MM.1S (cell line): ENCODE data around the gene DCTN5.
A peak's percentile ranks its signal among the peaks of the same experiment; 100 is the strongest.

Experiments used
- DNase-seq: peaks from one replicate; pipeline ENCODE4 v3.0.0-alpha.2; 2015
- H2AFZ ChIP-seq: fragments of 300-600 bp; sonication (generic); 2 replicates; pipeline ENCODE4 v1.6.0; 2016; ENCODE audit warnings: antibody characterized with exemption, low read length
- H3F3A ChIP-seq: fragments of 300-600 bp; sonication (generic); 2 replicates; pipeline ENCODE4 v1.6.1; 2016; ENCODE audit warnings: mild to moderate bottlenecking, antibody characterized with exemption, low read length, moderate library complexity, mixed read lengths; ENCODE audit not compliant: insufficient read depth
- H3K27ac ChIP-seq: fragments of 300-600 bp; sonication (generic); 2 replicates; pipeline ENCODE4 v1.5.1; 2016; ENCODE audit warnings: mild to moderate bottlenecking, low read length
- H3K27me3 ChIP-seq: fragments of 300-600 bp; sonication (generic); replicated peaks from 2 replicates; pipeline ENCODE4 v1.6.0; 2016; ENCODE audit warnings: low read length; ENCODE audit not compliant: insufficient read depth
- H3K36me3 ChIP-seq: fragments of 300-600 bp; sonication (generic); replicated peaks from 2 replicates; pipeline ENCODE4 v1.6.1; 2016; ENCODE audit warnings: mild to moderate bottlenecking, low read length, mixed read lengths; ENCODE audit not compliant: insufficient read depth
- H3K4me1 ChIP-seq: fragments of 300-600 bp; sonication (generic); 2 replicates; pipeline ENCODE4 v1.6.1; 2016; ENCODE audit warnings: low read length, mixed read lengths
- H3K4me2 ChIP-seq: fragments of 300-600 bp; sonication (generic); 2 replicates; pipeline ENCODE4 v1.6.0; 2016; ENCODE audit warnings: low read depth, low read length
- H3K4me3 ChIP-seq: fragments of 300-600 bp; sonication (generic); 2 replicates; pipeline ENCODE4 v1.5.1; 2016; ENCODE audit warnings: low read length, mixed read lengths
- H3K79me2 ChIP-seq: fragments of 300-600 bp; sonication (generic); 2 replicates; pipeline ENCODE4 v1.6.1; 2016; ENCODE audit warnings: mixed run types, low read length, mixed read lengths
- H3K9ac ChIP-seq: fragments of 300-600 bp; sonication (generic); 2 replicates; pipeline ENCODE4 v1.6.1; 2016; ENCODE audit warnings: low read length, mixed read lengths
- H3K9me2 ChIP-seq: fragments of 300-600 bp; sonication (generic); replicated peaks from 2 replicates; pipeline ENCODE4 v1.6.1; 2016; ENCODE audit warnings: mild to moderate bottlenecking, low read length, mixed read lengths; ENCODE audit not compliant: insufficient read depth
- H3K9me3 ChIP-seq: fragments of 300-600 bp; sonication (generic); replicated peaks from 2 replicates; pipeline ENCODE4 v1.6.1; 2016; ENCODE audit warnings: mild to moderate bottlenecking, low read length, mixed read lengths; ENCODE audit not compliant: insufficient read depth
- H4K20me1 ChIP-seq: fragments of 300-600 bp; sonication (generic); 2 replicates; pipeline ENCODE4 v1.6.1; 2016; ENCODE audit warnings: mild to moderate bottlenecking, low read length, moderate library complexity, mixed read lengths; ENCODE audit not compliant: insufficient read depth
- CTCF ChIP-seq: fragments of 300-600 bp; sonication (generic); IDR thresholded peaks from 2 replicates; pipeline ENCODE4 v1.5.1; 2016; ENCODE audit warnings: antibody characterized with exemption, low read length, mixed read lengths
- EZH2 ChIP-seq: fragments of 300-600 bp; sonication (generic); optimal IDR thresholded peaks from 2 replicates; pipeline ENCODE3; 2017; ENCODE audit warnings: low read depth, mild to moderate bottlenecking, antibody characterized with exemption, low read length, mixed read lengths
- EZH2phosphoT487 ChIP-seq: fragments of 300-600 bp; sonication (generic); IDR thresholded peaks from 2 replicates; pipeline ENCODE4 v1.6.1; 2018; ENCODE audit warnings: antibody characterized with exemption, low read length

The DCTN5 gene

DNA sequence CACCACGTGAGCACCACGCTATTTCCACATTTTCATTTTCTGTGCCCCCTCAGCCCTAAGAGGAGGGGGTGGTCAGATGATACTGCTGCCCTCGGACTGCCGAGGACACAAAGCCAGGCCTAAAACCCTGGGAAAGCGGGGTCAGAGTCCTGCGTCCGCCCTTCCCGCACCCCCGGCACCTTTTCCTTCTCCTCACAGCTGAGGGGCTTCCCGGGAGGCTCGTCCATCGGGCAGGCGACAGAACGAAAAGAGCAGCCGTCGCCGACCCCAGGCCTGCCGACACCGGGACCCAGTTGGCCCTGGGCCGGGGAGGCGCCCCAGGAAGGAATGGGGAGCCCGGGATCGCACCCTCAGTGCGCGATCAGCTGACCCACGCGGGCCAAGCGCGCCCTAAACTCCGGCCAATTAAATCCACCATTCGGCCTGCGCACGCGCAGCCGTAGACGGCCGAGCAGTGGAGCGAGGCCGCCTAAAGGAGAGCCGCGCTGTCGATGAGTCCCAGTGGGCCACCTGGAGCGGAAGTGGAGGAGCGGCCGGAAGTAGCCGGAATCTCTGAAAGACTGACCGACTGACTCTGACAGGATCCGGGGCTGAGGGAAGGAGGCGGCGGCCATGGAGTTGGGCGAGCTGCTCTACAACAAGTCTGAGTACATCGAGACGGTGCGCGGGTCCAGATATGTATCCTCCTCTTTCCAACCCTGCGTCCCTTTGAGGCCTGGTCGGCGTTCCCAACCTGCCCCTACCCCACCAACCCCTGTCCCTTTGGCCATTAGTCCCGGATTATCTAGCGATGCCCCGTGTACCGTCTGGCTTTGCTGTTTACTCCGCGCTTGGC is at the start of gene DCTN5, which contains the start of gene PALB2:
DCTN5 (plus strand) TSS at position 536 of the 835 bp plus-strand sequence; CDS start at position 613, 77 bp downstream.
PALB2 (minus strand) TSS at position 380 of the 835 bp plus-strand sequence; CDS start at position 227, 153 bp downstream.
- H3K9me2 ChIP-seq: no peaks in the 10 kb centered on the region
- no peak for TF ChIP-seq EZH2
- TF ChIP-seq CTCF: no peak
- no peak for TF ChIP-seq EZH2phosphoT487
- no peaks in the 10 kb centered on the region for H4K20me1 ChIP-seq
- DNase-seq: peak; percentile 97
- H2AFZ ChIP-seq: peak within 1 kb of the TSS; percentile 90
- peaks cover 48% of the 10 kb centered on the region for H3K79me2 ChIP-seq
- H3K36me3 ChIP-seq: no peaks in the 10 kb centered on the region
- peak within 1 kb of the TSS; percentile 90 for H3K4me3 ChIP-seq
- H3K9ac ChIP-seq: peak within 1 kb of the TSS; percentile 80
- H3K4me1 ChIP-seq: 0 out of 2 replicates have a peak, but pooled peaks cover 2% of the 10 kb centered on the region
- H3K27ac ChIP-seq: peak within 1 kb of the TSS; percentile 31; the same call in 1 of the 2 replicates
- no peaks in the 10 kb centered on the region; the same call in 1 of the 2 replicates for H3F3A ChIP-seq
- peak within 1 kb of the TSS; percentile 74 for H3K4me2 ChIP-seq
- H3K27me3 ChIP-seq: no peaks in the 10 kb centered on the region
- no peaks in the 10 kb centered on the region for H3K9me3 ChIP-seq

DNA sequence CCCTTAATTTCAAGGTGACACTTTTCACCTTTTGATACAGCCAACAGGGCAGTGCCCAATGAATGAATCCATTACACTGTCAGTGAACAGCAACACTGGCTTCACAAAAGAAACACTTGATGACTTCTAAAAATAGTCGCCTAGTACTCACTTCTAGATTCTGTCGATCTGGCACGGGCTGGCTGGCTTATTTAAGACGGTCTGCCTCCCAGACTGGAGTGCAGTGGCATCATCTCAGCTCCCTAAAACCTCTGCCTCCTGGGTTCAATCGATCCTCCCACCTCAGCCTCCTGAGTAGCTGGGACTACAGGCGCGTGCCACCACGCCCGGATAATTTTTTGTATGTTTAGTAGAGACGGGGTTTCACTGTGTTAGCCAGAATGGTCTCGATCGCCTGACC is 47.1 kb upstream of the DCTN5 start:
- no peak overlapping the region for H3K4me3 ChIP-seq
- no peak overlapping the region for H2AFZ ChIP-seq
- no peak for TF ChIP-seq EZH2
- no peak for TF ChIP-seq EZH2phosphoT487
- no peak for TF ChIP-seq CTCF
- H3K27me3 ChIP-seq: no peaks in the 10 kb centered on the region
- H3K4me1 ChIP-seq: peaks cover 7% of the 10 kb centered on the region; the same call in 1 of the 2 replicates
- H3K9me2 ChIP-seq: no peaks in the 10 kb centered on the region
- peaks cover 19% of the 10 kb centered on the region for H3K36me3 ChIP-seq
- no peak overlapping the region for H3K4me2 ChIP-seq
- no peak overlapping the region for H3K9ac ChIP-seq
- no peaks in the 10 kb centered on the region for H3K9me3 ChIP-seq
- H3F3A ChIP-seq: peaks cover 11% of the 10 kb centered on the region
- no peak overlapping the region for H3K27ac ChIP-seq
- peaks cover 67% of the 10 kb centered on the region for H3K79me2 ChIP-seq
- DNase-seq: no peak
- H4K20me1 ChIP-seq: peaks cover 8% of the 10 kb centered on the region; the same call in 1 of the 2 replicates

DNA sequence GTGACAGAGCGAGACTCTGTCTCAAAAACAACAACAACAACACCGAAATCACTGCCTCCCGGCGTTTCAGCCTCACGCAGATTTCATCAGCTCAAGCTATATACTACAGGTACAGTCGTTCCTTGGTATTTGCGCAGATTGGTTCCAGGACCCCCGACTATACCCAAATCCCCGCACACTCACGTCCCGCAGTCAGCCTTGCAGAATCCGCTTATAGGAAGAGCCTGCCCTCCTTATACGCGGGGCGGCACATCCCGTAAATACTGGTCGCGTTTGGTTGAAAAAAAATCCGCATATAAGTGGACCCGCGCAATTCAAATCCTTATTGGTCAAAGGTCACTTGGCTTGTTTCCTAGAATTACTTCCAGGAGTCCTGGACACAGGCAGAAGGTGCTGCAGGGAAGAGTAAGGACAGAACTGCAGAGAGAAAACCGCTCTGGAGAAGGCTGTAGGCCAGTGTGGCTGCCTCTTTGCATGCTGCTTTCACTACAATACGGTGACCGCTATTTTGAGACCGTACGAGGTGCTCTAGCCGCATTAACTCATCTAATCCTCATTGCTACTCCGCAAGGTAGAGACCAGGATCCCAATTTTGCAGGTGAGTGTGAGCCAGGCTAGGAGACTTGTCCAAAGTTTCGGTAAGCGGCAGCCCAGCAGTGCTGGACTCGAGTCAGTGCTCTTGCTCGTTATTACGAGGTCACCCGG is 45.9 kb upstream of the DCTN5 start:
- DNase-seq: no peak
- Histone ChIP-seq H3K27ac (peak overlapping the region; percentile 34; the same call in 1 of the 2 replicates), H2AFZ (peak overlapping the region; percentile 70)

More for the DNA sequence above, 45.9 kb upstream of the DCTN5 start:
- TF ChIP-seq EZH2: no peak
- TF ChIP-seq EZH2phosphoT487: no peak
- TF ChIP-seq CTCF: no peak
- peaks cover 11% of the 10 kb centered on the region for H3F3A ChIP-seq
- peak overlapping the region; percentile 91 for H3K9ac ChIP-seq
- H3K4me2 ChIP-seq: peak overlapping the region; percentile 98
- peaks cover 7% of the 10 kb centered on the region; the same call in 1 of the 2 replicates for H3K4me1 ChIP-seq
- H3K36me3 ChIP-seq: peaks cover 19% of the 10 kb centered on the region
- peaks cover 55% of the 10 kb centered on the region for H3K79me2 ChIP-seq
- peak overlapping the region; percentile 98 for H3K4me3 ChIP-seq
- H3K9me2 ChIP-seq: no peaks in the 10 kb centered on the region
- no peaks in the 10 kb centered on the region for H3K27me3 ChIP-seq
- H3K9me3 ChIP-seq: no peaks in the 10 kb centered on the region
- H4K20me1 ChIP-seq: peaks cover 8% of the 10 kb centered on the region; the same call in 1 of the 2 replicates
